GM13976 (cell line): ENCODE measurements around the gene L3MBTL4.

ENCODE experiments used
- DNase-seq: peaks from one replicate; pipeline ENCODE4 v3.0.0; 2012; ENCODE audit warnings: low spot score
- in situ Hi-C: fragments of 300-500 bp; cut with MboI; formaldehyde crosslinking; loops from one replicate; pipeline ENCODE4 v1.12.0; 2022; ENCODE audit warnings: low sequenced_read_pairs, mixed read lengths, inconsistent platforms; ENCODE audit not compliant: unreplicated experiment
- TF ChIP-seq, protein P1 (sequence below): IDR thresholded peaks from 2 replicates; pipeline ENCODE4 v1.5.1; 2012; ENCODE audit warnings: borderline replicate concordance, mild to moderate bottlenecking; ENCODE audit not compliant: insufficient read depth; ENCODE audit errors: extremely low read depth, missing control alignments, control extremely low read depth

L3MBTL4 gene

DNA sequence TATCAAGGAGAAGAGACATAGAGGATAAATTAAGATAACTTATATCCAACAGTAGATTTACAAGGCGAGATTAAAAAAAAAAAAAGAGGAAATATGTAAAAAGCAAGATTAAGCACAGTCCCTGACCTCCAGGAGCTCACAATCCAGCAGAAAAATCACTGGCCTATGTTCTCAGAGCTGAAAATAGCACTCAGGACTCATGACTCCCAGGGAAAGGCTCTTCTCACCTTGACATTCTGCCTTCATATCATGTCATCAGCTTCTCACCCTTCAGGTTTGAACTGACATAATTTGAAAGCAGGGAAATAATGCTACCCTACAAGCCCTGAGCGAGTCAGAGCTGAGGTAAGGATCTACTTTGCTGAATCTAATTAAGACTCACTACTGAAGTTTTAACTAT lies 82.8 kb downstream of the L3MBTL4 start:
- TF ChIP-seq, protein P1, sequence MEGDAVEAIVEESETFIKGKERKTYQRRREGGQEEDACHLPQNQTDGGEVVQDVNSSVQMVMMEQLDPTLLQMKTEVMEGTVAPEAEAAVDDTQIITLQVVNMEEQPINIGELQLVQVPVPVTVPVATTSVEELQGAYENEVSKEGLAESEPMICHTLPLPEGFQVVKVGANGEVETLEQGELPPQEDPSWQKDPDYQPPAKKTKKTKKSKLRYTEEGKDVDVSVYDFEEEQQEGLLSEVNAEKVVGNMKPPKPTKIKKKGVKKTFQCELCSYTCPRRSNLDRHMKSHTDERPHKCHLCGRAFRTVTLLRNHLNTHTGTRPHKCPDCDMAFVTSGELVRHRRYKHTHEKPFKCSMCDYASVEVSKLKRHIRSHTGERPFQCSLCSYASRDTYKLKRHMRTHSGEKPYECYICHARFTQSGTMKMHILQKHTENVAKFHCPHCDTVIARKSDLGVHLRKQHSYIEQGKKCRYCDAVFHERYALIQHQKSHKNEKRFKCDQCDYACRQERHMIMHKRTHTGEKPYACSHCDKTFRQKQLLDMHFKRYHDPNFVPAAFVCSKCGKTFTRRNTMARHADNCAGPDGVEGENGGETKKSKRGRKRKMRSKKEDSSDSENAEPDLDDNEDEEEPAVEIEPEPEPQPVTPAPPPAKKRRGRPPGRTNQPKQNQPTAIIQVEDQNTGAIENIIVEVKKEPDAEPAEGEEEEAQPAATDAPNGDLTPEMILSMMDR: no peak
- no peak for DNase-seq
- in situ Hi-C loops: no loop called here

DNA sequence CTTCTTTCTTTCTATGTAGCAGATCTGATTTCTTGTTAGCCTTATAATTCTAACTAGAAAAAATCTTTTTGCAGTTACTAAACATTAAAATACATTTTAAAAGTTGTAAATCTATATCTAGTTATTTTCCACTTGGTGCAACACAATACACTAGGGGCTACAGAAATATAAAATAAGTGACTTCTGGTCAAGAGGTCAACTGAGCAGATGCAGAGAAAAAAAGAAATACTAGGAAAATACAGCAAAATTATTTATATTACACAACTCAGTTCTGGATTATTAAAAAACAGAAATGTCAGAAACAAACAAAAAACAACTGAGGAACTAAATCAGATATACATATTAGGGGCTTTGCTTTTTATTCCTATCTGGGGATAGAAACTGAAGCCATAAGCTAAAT lies 83.9 kb downstream of the L3MBTL4 start:
- no peak for DNase-seq
- TF ChIP-seq, protein P1: no peak
- in situ Hi-C loops: no loop called here

DNA sequence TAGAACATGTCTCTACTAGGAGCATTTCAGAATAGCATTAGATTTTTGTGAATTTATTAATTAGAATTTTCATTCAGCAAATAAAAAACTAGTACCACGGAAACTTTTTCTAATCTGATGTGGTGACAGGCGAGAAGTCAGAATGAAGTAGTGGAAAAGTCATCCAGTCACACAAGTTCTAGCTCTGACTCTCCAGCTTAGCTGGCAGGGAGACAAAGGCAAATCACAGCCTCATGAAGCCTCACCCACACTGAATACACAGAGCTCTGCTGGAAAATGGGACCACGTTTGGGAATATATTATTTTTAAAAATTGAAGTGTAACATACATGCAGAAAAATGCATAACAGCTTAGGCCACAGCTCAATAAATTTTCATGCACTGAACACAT lies 86.1 kb downstream of the L3MBTL4 start:
- DNase-seq: no peak
- in situ Hi-C loops: no loop called here
- TF ChIP-seq, protein P1: no peak

DNA sequence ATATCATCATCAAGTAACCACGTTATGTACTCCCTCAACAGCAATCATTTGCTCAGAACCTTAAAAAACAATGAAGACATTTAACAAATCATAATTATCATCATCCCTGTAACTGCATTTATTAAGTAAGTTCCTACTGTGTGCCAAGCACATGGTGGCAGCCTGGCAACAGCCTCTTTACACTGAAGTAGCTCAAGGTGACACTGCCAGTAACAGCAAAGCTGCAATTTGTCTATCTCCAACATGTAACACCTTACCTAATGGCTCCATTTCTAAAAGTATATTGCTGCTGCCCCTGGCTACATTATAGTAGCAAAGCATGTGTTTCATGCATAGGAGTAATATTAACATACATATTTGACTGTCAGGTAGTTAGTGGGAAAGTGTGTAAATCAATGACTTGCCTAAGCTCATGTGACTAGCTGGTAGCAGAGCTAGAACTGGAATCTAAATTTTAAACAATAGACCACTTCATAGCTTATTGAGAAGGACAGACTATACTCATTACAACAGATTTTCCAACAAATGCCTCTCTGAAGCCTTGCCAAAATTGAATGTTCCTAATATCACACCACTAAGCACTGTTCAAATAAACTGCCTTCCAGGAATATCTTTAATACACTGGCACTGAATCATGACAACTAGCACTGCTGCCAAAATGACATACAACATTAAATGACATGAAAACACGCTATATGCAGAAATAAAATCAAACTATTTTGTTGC lies 86.7 kb downstream of the L3MBTL4 start:
- no peak for DNase-seq
- TF ChIP-seq, protein P1: no peak
- in situ Hi-C loops: no loop called here

DNA sequence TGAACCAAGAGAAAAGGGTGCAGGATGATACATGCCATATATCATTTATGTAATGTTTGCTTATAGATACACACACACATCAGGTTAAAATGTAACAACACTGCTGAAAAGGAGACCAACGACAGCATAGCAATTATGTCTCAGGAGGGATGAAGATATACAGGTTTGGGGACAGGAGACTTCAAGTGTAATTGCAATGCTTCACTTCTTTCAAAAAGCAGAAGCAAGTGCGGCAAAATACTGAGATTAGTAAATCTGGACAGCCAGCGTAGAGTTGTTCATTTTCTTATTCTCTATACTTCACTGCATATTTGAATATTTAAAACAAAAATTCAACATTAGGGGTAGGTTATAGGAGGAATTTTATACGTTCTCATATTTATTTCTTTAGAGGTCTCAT lies 87.2 kb downstream of the L3MBTL4 start:
- in situ Hi-C loops: no loop called here
- TF ChIP-seq, protein P1: no peak
- no peak for DNase-seq

DNA sequence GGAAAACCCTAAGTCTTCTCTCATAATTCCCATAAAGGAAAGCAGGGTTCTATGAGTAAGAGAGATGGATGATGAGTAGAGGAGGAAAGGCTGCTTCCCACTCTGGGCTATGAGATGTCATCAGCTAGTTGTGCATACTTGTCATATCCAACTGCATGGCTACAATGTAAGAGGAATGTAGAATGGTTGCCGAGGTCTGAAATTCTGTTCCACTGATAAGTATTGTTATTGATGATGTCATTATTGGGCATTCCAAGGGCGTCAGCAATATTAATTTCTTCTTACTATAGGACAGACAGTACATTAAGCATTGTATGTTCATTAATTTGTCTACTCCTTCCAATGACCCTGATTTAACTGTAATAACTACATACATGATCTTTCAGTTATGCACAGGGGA lies 88.1 kb downstream of the L3MBTL4 start:
- TF ChIP-seq, protein P1: no peak
- DNase-seq: no peak
- in situ Hi-C loops: no loop called here
